ENCODE measurements around the gene RABGAP1L. TPM values are rescaled to one million over a fixed set of nuclear protein-coding genes. Genes with fewer than 3 reads are reported as not detected.

RABGAP1L gene
- total and polyA plus RNA-seq, 10 of the 15 experiments (the other 5 are each of a cell fraction or from before 2014, with no cell fraction given): 5.8 to 194 (median 113) TPM

- ATAC-seq (no peak), DNase-seq (ENCODE audit: low read depth, low spot score) (no peak), FAIRE-seq (no peak)
- Histone ChIP-seq H3K9ac (ENCODE audit: control insufficient read depth, insufficient read depth, low read length) (no peak overlapping the region), H3K79me2 (ENCODE audit: control insufficient read depth, insufficient read depth, low read length) (no peaks in the 10 kb centered on the region), H3K9me3 (replicated peaks; ENCODE audit: control insufficient read depth, insufficient read depth, low read length) (no peaks in the 10 kb centered on the region; the same call in 2 of the 3 replicates), H3K36me3 (ENCODE audit: control insufficient read depth in 2 of 2, insufficient read depth in 2 of 2, low read length in 1 of 2) (peaks cover 0 to 5% of the 10 kb centered on the region in 2 experiments; a peak in 1 of 4 replicates), H3K4me3 (no peak overlapping the region), H3K27ac (ENCODE audit: control insufficient read depth, insufficient read depth) (no peak overlapping the region), H3K4me1 (ENCODE audit: control insufficient read depth, insufficient read depth, low read length) (peaks cover 9% of the 10 kb centered on the region; the same call in 1 of the 2 replicates), H2AFZ (ENCODE audit: control insufficient read depth, low read depth, low read length) (no peak overlapping the region), H3K4me2 (ENCODE audit: control insufficient read depth, insufficient read depth) (no peak overlapping the region), H3K27me3 (replicated peaks in 1 of 2; ENCODE audit: control insufficient read depth in 2 of 2, insufficient read depth in 2 of 2, low read length in 1 of 2) (no peaks in the 10 kb centered on the region), H4K20me1 (ENCODE audit: control insufficient read depth, insufficient read depth) (no peaks in the 10 kb centered on the region)
- WGBS (ENCODE audit: insufficient coverage, insufficient replicate concordance, low lambda C conversion rate, missing lambda C conversion rate): 100% methylated on average over 2 of the region's 2 CpGs
- no TSS peak for BruUV-seq (replicated peaks)
- ChIA-PET POLR2A (no interaction called here), RAD21 (ENCODE audit: unreplicated experiment) (no interaction called here), SMC1A (ENCODE audit: uncharacterized antibody, unreplicated experiment) (no interaction called here), CTCF (interaction anchor here (0.6 kb wide), 1 partner anchor 477 kb away, joined by 4 read pairs; no protein-coding TSS in a partner anchor)
- TF ChIP-seq RELA (IDR thresholded peaks at IDR 0.05; ENCODE audit: borderline replicate concordance, partially characterized antibody) (no peak), MEF2A (IDR thresholded peaks at IDR 0.05; ENCODE audit: insufficient read depth, low read depth, low read length) (no peak), MYB (IDR thresholded peaks at IDR 0.05; ENCODE audit: borderline replicate concordance, low read depth, low read length) (no peak), RUNX3 (IDR thresholded peaks at IDR 0.05; ENCODE audit: low read length) (no peak), SP1 (IDR thresholded peaks at IDR 0.05; ENCODE audit: low read depth, low read length) (no peak), CREB1 (IDR thresholded peaks at IDR 0.05; ENCODE audit: low read depth) (no peak), GATAD2B (conservative IDR thresholded peaks at IDR 0.05; ENCODE audit: low read depth) (no peak), SPI1 (IDR thresholded peaks at IDR 0.05; ENCODE audit: borderline replicate concordance, insufficient read depth, low read depth, low read length) (no peak)
- TF ChIP-seq, protein P1, sequence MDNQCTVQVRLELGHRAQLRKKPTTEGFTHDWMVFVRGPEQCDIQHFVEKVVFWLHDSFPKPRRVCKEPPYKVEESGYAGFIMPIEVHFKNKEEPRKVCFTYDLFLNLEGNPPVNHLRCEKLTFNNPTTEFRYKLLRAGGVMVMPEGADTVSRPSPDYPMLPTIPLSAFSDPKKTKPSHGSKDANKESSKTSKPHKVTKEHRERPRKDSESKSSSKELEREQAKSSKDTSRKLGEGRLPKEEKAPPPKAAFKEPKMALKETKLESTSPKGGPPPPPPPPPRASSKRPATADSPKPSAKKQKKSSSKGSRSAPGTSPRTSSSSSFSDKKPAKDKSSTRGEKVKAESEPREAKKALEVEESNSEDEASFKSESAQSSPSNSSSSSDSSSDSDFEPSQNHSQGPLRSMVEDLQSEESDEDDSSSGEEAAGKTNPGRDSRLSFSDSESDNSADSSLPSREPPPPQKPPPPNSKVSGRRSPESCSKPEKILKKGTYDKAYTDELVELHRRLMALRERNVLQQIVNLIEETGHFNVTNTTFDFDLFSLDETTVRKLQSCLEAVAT (IDR thresholded peaks at IDR 0.05): no peak
- TF ChIP-seq, protein P2, sequence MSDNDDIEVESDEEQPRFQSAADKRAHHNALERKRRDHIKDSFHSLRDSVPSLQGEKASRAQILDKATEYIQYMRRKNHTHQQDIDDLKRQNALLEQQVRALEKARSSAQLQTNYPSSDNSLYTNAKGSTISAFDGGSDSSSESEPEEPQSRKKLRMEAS (IDR thresholded peaks at IDR 0.05; ENCODE audit: low read depth, low read length): no peak
- in situ Hi-C loops (cut with MboI): loop anchor here (5.0 to 25.0 kb wide), 2 partner anchors 475 to 650 kb away; no protein-coding TSS in a partner anchor
- intact Hi-C loops (cut with micrococcal nuclease; ENCODE audit: unreplicated experiment): no loop called here
Observed at GRCh38 chr1:174736831-174737230, 577.5 kb downstream of the RABGAP1L start.

All from GM12878 (cell line).